Cardiac muscle cell (in vitro differentiated cells and primary cell): ENCODE results near the gene RBM48. TPM values are rescaled to one million over a fixed set of nuclear protein-coding genes. Genes with fewer than 3 reads are reported as not detected.

Source experiments
- DNase-seq, 2 donors: peaks; one replicate each; pipeline versions ENCODE4 v3.0.0 to v3.0.0-alpha.2; 2010 to 2017; ENCODE audit warnings: low read depth in 1 of 2, low spot score in 1 of 2
- H3K27ac ChIP-seq: fragments of 200-600 bp; sonication (generic); 2 replicates; pipeline ENCODE4 v1.5.1; 2016
- H3K27me3 ChIP-seq: fragments of 200-600 bp; sonication (generic); 2 replicates; pipeline ENCODE4 v1.6.0; 2016; ENCODE audit warnings: control low read depth
- H3K36me3 ChIP-seq: fragments of 200-600 bp; sonication (generic); 2 replicates; pipeline ENCODE4 v1.5.1; 2016; ENCODE audit warnings: control low read depth
- H3K4me1 ChIP-seq: fragments of 200-600 bp; sonication (generic); 2 replicates; pipeline ENCODE4 v1.8.1; 2017; ENCODE audit warnings: low read depth, mild to moderate bottlenecking, mixed run types
- H3K4me3 ChIP-seq: fragments of 200-600 bp; sonication (generic); 2 replicates; pipeline ENCODE4 v1.5.1; 2016; ENCODE audit warnings: mild to moderate bottlenecking
- H3K9me3 ChIP-seq: fragments of 200-600 bp; sonication (generic); 2 replicates; pipeline ENCODE4 v1.5.1; 2017; ENCODE audit warnings: low read depth, mild to moderate bottlenecking, control low read depth
- CTCF ChIP-seq: IDR thresholded peaks from 2 replicates; pipeline ENCODE4 v1.5.1; 2012; ENCODE audit warnings: low read depth, mild to moderate bottlenecking, low read length
- polyA plus RNA-seq: library from polyadenylated mRNA; unstranded; fragments of >200 nt; fragmentation: Nextera tagmentation; extraction: Ambion mirVana; gene quantifications from 2 replicates; pipeline ENCODE4 v1.2.1, GENCODE V29; 2016
- total RNA-seq: library from RNA; depleted of rRNA; stranded (reverse); fragments of >200 nt; gene quantifications from 2 replicates; pipeline ENCODE4 v1.2.3, GENCODE V29; 2016

The RBM48 gene
- total and polyA plus RNA-seq, 2 experiments from 2014 or later = 8.9 to 19.5 TPM

- Histone ChIP-seq H3K27me3 (no peaks in the 10 kb centered on the region), H3K4me1 (no peaks in the 10 kb centered on the region)
- TF ChIP-seq CTCF = no peak
Measured at GRCh38 chr7:92508946-92509345, 19.6 kb upstream of the RBM48 start.

GRCh38 chr7:92513167-92513902 lies 15.3 kb upstream of the RBM48 start:
- no peak for TF ChIP-seq CTCF
- DNase-seq = no peak
- Histone ChIP-seq H3K9me3 (no peaks in the 10 kb centered on the region), H3K36me3 (peaks cover 46% of the 10 kb centered on the region), H3K4me3 (no peak overlapping the region), H3K27ac (no peak overlapping the region), H3K27me3 (no peaks in the 10 kb centered on the region), H3K4me1 (no peaks in the 10 kb centered on the region)

More at GRCh38 chr7:92508946-92509345, 19.6 kb upstream of the RBM48 start:
- Histone ChIP-seq H3K9me3 (no peaks in the 10 kb centered on the region), H3K27ac (no peak overlapping the region), H3K36me3 (peaks cover 50% of the 10 kb centered on the region), H3K4me3 (no peak overlapping the region)
- no peak for DNase-seq

- Histone ChIP-seq H3K4me1 (no peaks in the 10 kb centered on the region), H3K36me3 (peaks cover 29% of the 10 kb centered on the region), H3K9me3 (no peaks in the 10 kb centered on the region), H3K27ac (no peak overlapping the region), H3K4me3 (no peak overlapping the region), H3K27me3 (no peaks in the 10 kb centered on the region)
- no peak for TF ChIP-seq CTCF
- DNase-seq = no peak
Measured at GRCh38 chr7:92517631-92518030, 11.0 kb upstream of the RBM48 start.

- no peak for DNase-seq
- no peak for TF ChIP-seq CTCF
- H3K4me1 ChIP-seq = no peaks in the 10 kb centered on the region
- H3K4me3 ChIP-seq = no peak overlapping the region
- H3K9me3 ChIP-seq = no peaks in the 10 kb centered on the region
- peaks cover 24% of the 10 kb centered on the region for H3K36me3 ChIP-seq
- H3K27ac ChIP-seq = no peak overlapping the region
- no peaks in the 10 kb centered on the region for H3K27me3 ChIP-seq
Measured at GRCh38 chr7:92520024-92520423, 8.6 kb upstream of the RBM48 start.

- peaks cover 5% of the 10 kb centered on the region for H3K4me1 ChIP-seq
- no peak overlapping the region for H3K4me3 ChIP-seq
- no peak overlapping the region for H3K27ac ChIP-seq
- H3K9me3 ChIP-seq = no peaks in the 10 kb centered on the region
- H3K36me3 ChIP-seq = peaks cover 9% of the 10 kb centered on the region
- H3K27me3 ChIP-seq = no peaks in the 10 kb centered on the region
- DNase-seq = no peak
- TF ChIP-seq CTCF = no peak
Measured at GRCh38 chr7:92523110-92523509, 5.5 kb upstream of the RBM48 start.
